Activated CD8-positive, alpha-beta T cell treated with anti-CD3 and anti-CD28 coated beads for 36 hours (primary cell): ENCODE measurements around the gene ADAMTS17. TPM values are rescaled to one million over a fixed set of nuclear protein-coding genes. Genes with fewer than 3 reads are reported as not detected.

Source experiments
- ATAC-seq: fragments of 200-7000 bp; cut with Tn5 transposase; one replicate; pipeline ENCODE4 v1.10.0; 2021; ENCODE audit warnings: mild to moderate bottlenecking, moderate library complexity
- CTCF ChIA-PET: fragments of 350-600 bp; sonication (Branson Sonifier 250); formaldehyde crosslinking; loops from one replicate; lab custom pipeline; 2021; ENCODE audit warnings: antibody characterized with exemption; lab: Charles Lee
- POLR2A ChIA-PET: fragments of 350-600 bp; sonication (Branson Sonifier 250); formaldehyde crosslinking; loops from one replicate; lab custom pipeline; 2021; ENCODE audit warnings: antibody characterized with exemption; lab: Charles Lee
- DNase-seq: peaks from one replicate; pipeline ENCODE4 v3.0.0-alpha.2; 2020
- H3K27ac Mint-ChIP-seq: one replicate; pipeline ENCODE4 v1.8.0; 2021; ENCODE audit warnings: mild to moderate bottlenecking, mixed read lengths
- H3K27me3 Mint-ChIP-seq: one replicate; pipeline ENCODE4 v1.8.0; 2021; ENCODE audit warnings: mixed read lengths
- H3K36me3 Mint-ChIP-seq: one replicate; pipeline ENCODE4 v1.8.0; 2021; ENCODE audit warnings: low read depth, mixed read lengths
- H3K4me1 Mint-ChIP-seq: one replicate; pipeline ENCODE4 v1.8.0; 2021; ENCODE audit warnings: low read depth, mixed read lengths
- H3K4me3 Mint-ChIP-seq: one replicate; pipeline ENCODE4 v1.8.0; 2021; ENCODE audit warnings: mild to moderate bottlenecking, moderate library complexity, mixed read lengths
- H3K9me3 Mint-ChIP-seq: one replicate; pipeline ENCODE4 v1.8.0; 2021; ENCODE audit warnings: mixed read lengths
- intact Hi-C: fragments of 100-400 bp; cut with micrococcal nuclease; formaldehyde crosslinking; loops from one replicate; pipeline ENCODE4 v1.10.0; 2022
- total RNA-seq, 2 experiments: library from RNA; stranded (reverse); gene quantifications; one replicate each; pipeline ENCODE4 v1.2.3, GENCODE V29; 2021
- TF ChIP-seq, protein P1 (sequence below): fragments of 200-600 bp; IDR thresholded peaks from one replicate; pipeline ENCODE4 v1.8.0; 2022; ENCODE audit warnings: antibody characterized with exemption, mild to moderate bottlenecking

Gene ADAMTS17
- total RNA-seq, 2 experiments from 2014 or later: 0.60 to 1.5 TPM

GRCh38 chr15:100309109-100310040, 32.4 kb downstream of the ADAMTS17 start:
- H3K36me3 Mint-ChIP-seq: no peaks in the 10 kb centered on the region
- H3K9me3 Mint-ChIP-seq: peaks cover 1% of the 10 kb centered on the region
- intact Hi-C loops: no loop called here
- ATAC-seq (no peak), DNase-seq (no peak)
- POLR2A ChIA-PET: no interaction called here
- CTCF ChIA-PET: no interaction called here
- H3K4me1 Mint-ChIP-seq: peaks cover 8% of the 10 kb centered on the region
- TF ChIP-seq, protein P1, sequence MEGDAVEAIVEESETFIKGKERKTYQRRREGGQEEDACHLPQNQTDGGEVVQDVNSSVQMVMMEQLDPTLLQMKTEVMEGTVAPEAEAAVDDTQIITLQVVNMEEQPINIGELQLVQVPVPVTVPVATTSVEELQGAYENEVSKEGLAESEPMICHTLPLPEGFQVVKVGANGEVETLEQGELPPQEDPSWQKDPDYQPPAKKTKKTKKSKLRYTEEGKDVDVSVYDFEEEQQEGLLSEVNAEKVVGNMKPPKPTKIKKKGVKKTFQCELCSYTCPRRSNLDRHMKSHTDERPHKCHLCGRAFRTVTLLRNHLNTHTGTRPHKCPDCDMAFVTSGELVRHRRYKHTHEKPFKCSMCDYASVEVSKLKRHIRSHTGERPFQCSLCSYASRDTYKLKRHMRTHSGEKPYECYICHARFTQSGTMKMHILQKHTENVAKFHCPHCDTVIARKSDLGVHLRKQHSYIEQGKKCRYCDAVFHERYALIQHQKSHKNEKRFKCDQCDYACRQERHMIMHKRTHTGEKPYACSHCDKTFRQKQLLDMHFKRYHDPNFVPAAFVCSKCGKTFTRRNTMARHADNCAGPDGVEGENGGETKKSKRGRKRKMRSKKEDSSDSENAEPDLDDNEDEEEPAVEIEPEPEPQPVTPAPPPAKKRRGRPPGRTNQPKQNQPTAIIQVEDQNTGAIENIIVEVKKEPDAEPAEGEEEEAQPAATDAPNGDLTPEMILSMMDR: no peak
- no peak overlapping the region for H3K27ac Mint-ChIP-seq
- no peak overlapping the region for H3K4me3 Mint-ChIP-seq
- H3K27me3 Mint-ChIP-seq: no peaks in the 10 kb centered on the region

DNA sequence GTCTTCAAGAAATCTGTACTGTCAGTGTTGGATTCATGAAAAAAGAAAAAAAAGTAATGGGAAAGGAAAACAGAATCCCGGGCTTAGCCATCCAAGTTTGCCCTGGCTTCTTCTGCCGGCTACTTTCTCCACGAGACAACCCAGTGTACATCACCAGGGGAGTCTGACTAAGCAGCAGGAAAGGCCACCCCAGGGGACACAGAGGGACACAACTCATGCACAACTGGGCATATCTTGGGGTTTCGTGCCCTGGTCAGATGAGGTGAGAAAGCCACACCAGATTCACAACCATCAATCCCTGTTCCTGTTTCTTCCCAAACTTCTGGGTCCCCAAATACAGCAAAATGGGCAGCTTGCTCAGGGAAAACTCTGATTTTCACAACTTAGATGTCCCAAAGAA, 33.2 kb downstream of the ADAMTS17 start:
- TF ChIP-seq, protein P1: no peak
- no peak for ATAC-seq
- intact Hi-C loops: no loop called here
- H3K9me3 Mint-ChIP-seq: peaks cover 1% of the 10 kb centered on the region
- ChIA-PET CTCF (no interaction called here), POLR2A (no interaction called here)
- no peaks in the 10 kb centered on the region for H3K27me3 Mint-ChIP-seq
- peaks cover 8% of the 10 kb centered on the region for H3K4me1 Mint-ChIP-seq
- DNase-seq: no peak
- H3K27ac Mint-ChIP-seq: no peak overlapping the region
- H3K4me3 Mint-ChIP-seq: no peak overlapping the region
- no peaks in the 10 kb centered on the region for H3K36me3 Mint-ChIP-seq

- Mint-ChIP-seq H3K4me1 (peaks cover 8% of the 10 kb centered on the region), H3K27me3 (no peaks in the 10 kb centered on the region), H3K27ac (no peak overlapping the region), H3K9me3 (peaks cover 1% of the 10 kb centered on the region), H3K4me3 (no peak overlapping the region), H3K36me3 (no peaks in the 10 kb centered on the region)
- intact Hi-C loops: no loop called here
- no peak for ATAC-seq
- ChIA-PET POLR2A (no interaction called here), CTCF (interaction anchor here (1.4 kb wide), 1 partner anchor 37 kb away, joined by 4 read pairs; no protein-coding TSS in a partner anchor)
- TF ChIP-seq, protein P1: no peak
- DNase-seq: no peak
Observed at GRCh38 chr15:100308213-100308600, 33.6 kb downstream of the ADAMTS17 start.

DNA sequence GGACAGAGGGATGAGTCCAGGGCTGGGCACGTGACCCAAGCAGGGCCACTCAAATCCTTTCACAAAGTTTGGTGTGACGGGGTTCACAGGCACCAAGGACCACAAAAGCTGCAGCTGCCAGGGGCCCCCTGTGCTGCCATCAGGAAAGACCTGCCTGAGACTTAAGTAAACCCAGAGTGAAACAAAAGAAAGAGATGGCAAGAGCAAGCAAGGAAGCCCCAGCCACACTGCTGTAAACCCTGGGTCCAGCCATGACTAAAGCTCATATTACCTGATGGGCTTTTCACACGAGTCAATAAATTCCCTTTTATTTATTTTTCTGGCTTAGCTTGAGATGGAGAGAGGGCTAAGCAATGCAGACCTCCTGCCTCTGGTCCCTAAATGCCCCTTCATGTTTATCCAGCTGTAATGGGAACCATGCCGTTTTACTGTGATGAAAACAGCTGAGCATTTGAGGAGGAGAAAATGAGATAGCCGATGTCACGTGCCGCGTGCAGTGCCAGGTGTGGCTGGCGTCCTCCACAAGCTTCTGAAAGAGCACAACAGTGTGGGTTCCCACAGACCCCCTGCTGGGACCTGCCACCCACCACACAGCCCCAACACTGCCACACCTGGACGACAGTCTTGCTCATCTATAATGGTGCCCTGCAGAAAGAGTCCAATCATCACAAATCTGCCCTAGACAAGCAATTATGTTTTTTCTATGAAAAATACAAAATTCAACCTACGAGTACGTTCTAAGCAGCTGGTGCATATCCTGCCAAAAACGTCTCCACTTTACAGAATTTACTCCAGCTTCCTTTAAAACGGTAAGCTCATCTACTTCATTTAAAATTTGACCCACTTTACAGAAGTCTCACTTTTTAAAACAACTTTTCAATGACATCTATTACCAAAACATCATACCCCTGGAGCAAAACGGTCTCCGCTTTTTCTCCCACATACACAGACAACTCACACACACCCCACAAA, 34.2 kb downstream of the ADAMTS17 start:
- peaks cover 8% of the 10 kb centered on the region for H3K4me1 Mint-ChIP-seq

More for the DNA sequence above, 34.2 kb downstream of the ADAMTS17 start:
- Mint-ChIP-seq H3K9me3 (peaks cover 1% of the 10 kb centered on the region), H3K27ac (no peak overlapping the region), H3K27me3 (no peaks in the 10 kb centered on the region), H3K4me3 (no peak overlapping the region), H3K36me3 (no peaks in the 10 kb centered on the region)
- ATAC-seq (no peak), DNase-seq (no peak)
- CTCF ChIA-PET: interaction anchor here (1.0 to 1.4 kb wide), 3 partner anchors 38 to 43 kb away, joined by 4 read pairs; no protein-coding TSS in a partner anchor
- TF ChIP-seq, protein P1: no peak
- intact Hi-C loops: no loop called here
- POLR2A ChIA-PET: no interaction called here
